ENCODE measurements around the gene GRIK2. TPM values are rescaled to one million over a fixed set of nuclear protein-coding genes. Genes with fewer than 3 reads are reported as not detected.

GRIK2 gene
- total RNA-seq, 1 donor: under 0.01 TPM

- DNase-seq (ENCODE audit: low read depth in 2 of 3, low spot score in 2 of 3): no peak
These were observed 309.8 kb downstream of the GRIK2 start for GRCh38 chr6:101703311-101703710.

- DNase-seq (ENCODE audit: low read depth in 2 of 3, low spot score in 2 of 3): no peak
These were observed 312.4 kb downstream of the GRIK2 start for GRCh38 chr6:101705866-101706265.

- no peak for DNase-seq (ENCODE audit: low read depth in 2 of 3, low spot score in 2 of 3)
These were observed 313.1 kb downstream of the GRIK2 start for GRCh38 chr6:101706576-101706975.

- DNase-seq (ENCODE audit: low read depth in 2 of 3, low spot score in 2 of 3): peak in 2 of 3 donors; percentile 9 to 56
These were observed 318.0 kb downstream of the GRIK2 start for GRCh38 chr6:101711518-101711917.

GRCh38 chr6:101716387-101716786 is 322.9 kb downstream of the GRIK2 start:
- DNase-seq (ENCODE audit: low read depth in 2 of 3, low spot score in 2 of 3): no peak

GRCh38 chr6:101716810-101717209 is 323.3 kb downstream of the GRIK2 start:
- DNase-seq (ENCODE audit: low read depth in 2 of 3, low spot score in 2 of 3): no peak

- DNase-seq (ENCODE audit: low read depth in 2 of 3, low spot score in 2 of 3): no peak
These were observed 326.0 kb downstream of the GRIK2 start for GRCh38 chr6:101719521-101719920.

- no peak for DNase-seq (ENCODE audit: low read depth in 2 of 3, low spot score in 2 of 3)
These were observed 329.0 kb downstream of the GRIK2 start for GRCh38 chr6:101722471-101722870.

- no peak for DNase-seq (ENCODE audit: low read depth in 2 of 3, low spot score in 2 of 3)
These were observed 329.6 kb downstream of the GRIK2 start for GRCh38 chr6:101722991-101723579.

- DNase-seq (ENCODE audit: low read depth in 2 of 3, low spot score in 2 of 3): no peak
These were observed 334.9 kb downstream of the GRIK2 start for GRCh38 chr6:101728388-101728787.

GRCh38 chr6:101728956-101729355 is 335.4 kb downstream of the GRIK2 start:
- DNase-seq (ENCODE audit: low read depth in 2 of 3, low spot score in 2 of 3): no peak

- no peak for DNase-seq (ENCODE audit: low read depth in 2 of 3, low spot score in 2 of 3)
These were observed 337.4 kb downstream of the GRIK2 start for GRCh38 chr6:101730954-101731353.

GRCh38 chr6:101733899-101734298 is 340.4 kb downstream of the GRIK2 start:
- DNase-seq (ENCODE audit: low read depth in 2 of 3, low spot score in 2 of 3): no peak

GRCh38 chr6:101738481-101738880 is 345.0 kb downstream of the GRIK2 start:
- DNase-seq (ENCODE audit: low read depth in 2 of 3, low spot score in 2 of 3): no peak

- no peak for DNase-seq (ENCODE audit: low read depth in 2 of 3, low spot score in 2 of 3)
These were observed 347.1 kb downstream of the GRIK2 start for GRCh38 chr6:101740631-101741030.

GRCh38 chr6:101741474-101742171 is 348.1 kb downstream of the GRIK2 start:
- no peak for DNase-seq (ENCODE audit: low read depth in 2 of 3, low spot score in 2 of 3)

GRCh38 chr6:101747160-101747559 is 353.7 kb downstream of the GRIK2 start:
- DNase-seq (ENCODE audit: low read depth in 2 of 3, low spot score in 2 of 3): no peak

- DNase-seq (ENCODE audit: low read depth in 2 of 3, low spot score in 2 of 3): no peak
These were observed 354.2 kb downstream of the GRIK2 start for GRCh38 chr6:101747716-101748115.

- DNase-seq (ENCODE audit: low read depth in 2 of 3, low spot score in 2 of 3): no peak
These were observed 362.4 kb downstream of the GRIK2 start for GRCh38 chr6:101755931-101756330.

- no peak for DNase-seq (ENCODE audit: low read depth in 2 of 3, low spot score in 2 of 3)
These were observed 364.9 kb downstream of the GRIK2 start for GRCh38 chr6:101758368-101758767.

GRCh38 chr6:101760843-101761621 is 367.5 kb downstream of the GRIK2 start:
- no peak for DNase-seq (ENCODE audit: low read depth in 2 of 3, low spot score in 2 of 3)

- no peak for DNase-seq (ENCODE audit: low read depth in 2 of 3, low spot score in 2 of 3)
These were observed 369.3 kb downstream of the GRIK2 start for GRCh38 chr6:101762851-101763250.

Data from hematopoietic multipotent progenitor cell (in vitro differentiated cells).